Measurements from ENCODE around the gene GCFC2. TPM values are rescaled to one million over a fixed set of nuclear protein-coding genes. Genes with fewer than 3 reads are reported as not detected.
"Not testable (repeated sequence)": the region's sequence is repeated elsewhere in the genome, so short reads cannot be mapped to it uniquely, and the experiment has no call there.

Gene GCFC2
- polyA plus RNA-seq, 1 experiment = 16.8 TPM

- TF ChIP-seq CTCF (IDR thresholded peaks at IDR 0.05; ENCODE audit: low read depth, low read length) = no peak
- no peaks in the 10 kb centered on the region for H3K27me3 ChIP-seq (ENCODE audit: control insufficient read depth, insufficient read depth, low read length)
- DNase-seq (ENCODE audit: low read depth, low spot score) = no peak
- no peaks in the 10 kb centered on the region for H3K9me3 ChIP-seq (ENCODE audit: control insufficient read depth, insufficient read depth, low read length)
- no peak overlapping the region for H3K4me3 ChIP-seq (ENCODE audit: low read depth, low read length)
- CTCF ChIA-PET = interaction anchor here (1.2 to 2.0 kb wide), 2 partner anchors 11 to 19 kb away, joined by 4 to 17 read pairs; no protein-coding TSS in a partner anchor
- H3K27ac ChIP-seq (ENCODE audit: low read depth, low read length) = no peak overlapping the region
- POLR2A ChIA-PET = no interaction called here
Observed at GRCh38 chr2:75688196-75688595, 22.5 kb downstream of the GCFC2 start.

- CTCF ChIA-PET; H3K4me3 ChIP-seq (ENCODE audit: low read depth, low read length); H3K27me3 ChIP-seq (ENCODE audit: control insufficient read depth, insufficient read depth, low read length); POLR2A ChIA-PET; DNase-seq (ENCODE audit: low read depth, low spot score); H3K27ac ChIP-seq (ENCODE audit: low read depth, low read length); H3K9me3 ChIP-seq (ENCODE audit: control insufficient read depth, insufficient read depth, low read length): not testable (repeated sequence)
Observed at GRCh38 chr2:75683430-75683829, 27.3 kb downstream of the GCFC2 start.

GRCh38 chr2:75680402-75680801 is 30.3 kb downstream of the GCFC2 start:
- TF ChIP-seq CTCF (IDR thresholded peaks at IDR 0.05; ENCODE audit: low read depth, low read length) = no peak
- Histone ChIP-seq H3K27me3 (ENCODE audit: control insufficient read depth, insufficient read depth, low read length) (no peaks in the 10 kb centered on the region), H3K4me3 (ENCODE audit: low read depth, low read length) (no peak overlapping the region), H3K27ac (ENCODE audit: low read depth, low read length) (no peak overlapping the region), H3K9me3 (ENCODE audit: control insufficient read depth, insufficient read depth, low read length) (no peaks in the 10 kb centered on the region)
- ChIA-PET CTCF (interaction anchor here (0.7 to 5.8 kb wide), 2 partner anchors 40 to 380 kb away, joined by 3 to 101 read pairs; no protein-coding TSS in a partner anchor), POLR2A (no interaction called here)
- no peak for DNase-seq (ENCODE audit: low read depth, low spot score)

- Histone ChIP-seq H3K27ac (ENCODE audit: low read depth, low read length) (no peak overlapping the region), H3K4me3 (ENCODE audit: low read depth, low read length) (no peak overlapping the region), H3K9me3 (ENCODE audit: control insufficient read depth, insufficient read depth, low read length) (no peaks in the 10 kb centered on the region), H3K27me3 (ENCODE audit: control insufficient read depth, insufficient read depth, low read length) (no peaks in the 10 kb centered on the region)
- POLR2A ChIA-PET = no interaction called here
- DNase-seq (ENCODE audit: low read depth, low spot score) = no peak
- no peak for TF ChIP-seq CTCF (IDR thresholded peaks at IDR 0.05; ENCODE audit: low read depth, low read length)
- CTCF ChIA-PET = interaction anchor here (5.8 kb wide), 1 partner anchor 39 kb away, joined by 101 read pairs; no protein-coding TSS in a partner anchor
Observed at GRCh38 chr2:75679556-75679955, 31.2 kb downstream of the GCFC2 start.

- ChIA-PET CTCF (interaction anchor here (0.6 to 5.8 kb wide), 23 partner anchors 8 to 578 kb away, joined by 3 to 101 read pairs (median 6); partner anchors contain the start of gene MRPL19), POLR2A (interaction anchor here (1.0 kb wide), 1 partner anchor 35 kb away, joined by 3 read pairs; no protein-coding TSS in a partner anchor)
- Histone ChIP-seq H3K4me3 (ENCODE audit: low read depth, low read length) (no peak overlapping the region), H3K27ac (ENCODE audit: low read depth, low read length) (no peak overlapping the region), H3K9me3 (ENCODE audit: control insufficient read depth, insufficient read depth, low read length) (no peaks in the 10 kb centered on the region), H3K27me3 (ENCODE audit: control insufficient read depth, insufficient read depth, low read length) (no peaks in the 10 kb centered on the region)
- TF ChIP-seq CTCF (IDR thresholded peaks at IDR 0.05; ENCODE audit: low read depth, low read length) = no peak
- DNase-seq (ENCODE audit: low read depth, low spot score) = no peak
Observed at GRCh38 chr2:75676464-75676863, 34.3 kb downstream of the GCFC2 start.

All from AG04450 (cell line).